Cardiac atrium fibroblast (primary cell): ENCODE measurements around the gene DNER. TPM values are rescaled to one million over a fixed set of nuclear protein-coding genes. Genes with fewer than 3 reads are reported as not detected.

Experiments
- total RNA-seq: library from RNA; depleted of rRNA; stranded (reverse); fragments of >200 nt; gene quantifications from 2 replicates; pipeline ENCODE4 v1.2.3, GENCODE V29; 2015

The DNER gene
- total RNA-seq, result 0.36 and 14.1 TPM in 2 replicates

GRCh38 chr2:229714080-229714735 is at the start of gene DNER:
TSS of gene DNER (minus strand) at chr2:229714555. CDS start at chr2:229714423, 132 bp downstream.

Other genes starting within 250 kb of the DNER start
- gene TRIP12, start 207.5 kb upstream of the DNER start, total RNA-seq, result 66.8 and 143 TPM in 2 replicates
- 1.8 TPM in 2 replicates for gene FBXO36, start 207.9 kb upstream of the DNER start, total RNA-seq